DMS79 treated with DMSO at 0.1 percent for 48 hours (cell line): Measurements from ENCODE around the gene MCM7.

Experiments
- DNase-seq: peaks from one replicate; lab custom pipeline; 2025; lab: John Stamatoyannopoulos, UW

MCM7 gene

DNA sequence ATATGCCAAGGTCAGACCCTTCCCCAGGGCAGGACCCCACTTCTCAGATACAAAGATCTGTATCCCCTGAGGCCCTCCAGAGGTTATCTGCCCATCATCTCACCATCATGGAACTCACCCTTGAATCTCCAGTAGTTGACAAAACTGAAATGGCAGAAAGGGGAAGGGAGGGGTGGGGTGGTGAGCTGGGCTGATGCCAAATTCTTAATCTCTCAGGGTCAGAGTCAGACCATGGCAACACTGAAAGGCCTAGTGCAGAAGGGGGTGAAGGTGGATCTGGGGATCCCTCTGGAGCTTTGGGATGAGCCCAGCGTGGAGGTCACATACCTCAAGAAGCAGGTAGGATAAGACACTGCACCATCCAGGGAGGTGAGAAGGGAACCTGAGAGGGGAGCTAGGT is 21.4 kb upstream of the MCM7 start:
- no peak for DNase-seq

GRCh38 chr7:100122067-100122466 is 20.9 kb upstream of the MCM7 start:
- peak; percentile 43 for DNase-seq

DNA sequence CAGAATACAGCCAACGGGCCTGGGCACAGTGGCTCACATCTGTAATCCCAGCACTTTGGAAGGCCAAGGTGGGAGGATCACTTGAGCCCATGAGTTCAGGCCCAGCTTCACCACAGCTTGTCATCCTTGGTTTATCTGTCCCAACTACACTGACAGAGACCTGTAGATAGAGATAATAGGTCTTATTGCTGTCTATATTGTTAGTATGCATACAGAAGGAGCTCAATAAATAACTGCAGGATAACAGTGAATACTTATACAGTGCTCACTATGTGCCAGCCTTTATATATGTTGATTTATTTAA is 19.5 kb upstream of the MCM7 start:
- DNase-seq = no peak

DNA sequence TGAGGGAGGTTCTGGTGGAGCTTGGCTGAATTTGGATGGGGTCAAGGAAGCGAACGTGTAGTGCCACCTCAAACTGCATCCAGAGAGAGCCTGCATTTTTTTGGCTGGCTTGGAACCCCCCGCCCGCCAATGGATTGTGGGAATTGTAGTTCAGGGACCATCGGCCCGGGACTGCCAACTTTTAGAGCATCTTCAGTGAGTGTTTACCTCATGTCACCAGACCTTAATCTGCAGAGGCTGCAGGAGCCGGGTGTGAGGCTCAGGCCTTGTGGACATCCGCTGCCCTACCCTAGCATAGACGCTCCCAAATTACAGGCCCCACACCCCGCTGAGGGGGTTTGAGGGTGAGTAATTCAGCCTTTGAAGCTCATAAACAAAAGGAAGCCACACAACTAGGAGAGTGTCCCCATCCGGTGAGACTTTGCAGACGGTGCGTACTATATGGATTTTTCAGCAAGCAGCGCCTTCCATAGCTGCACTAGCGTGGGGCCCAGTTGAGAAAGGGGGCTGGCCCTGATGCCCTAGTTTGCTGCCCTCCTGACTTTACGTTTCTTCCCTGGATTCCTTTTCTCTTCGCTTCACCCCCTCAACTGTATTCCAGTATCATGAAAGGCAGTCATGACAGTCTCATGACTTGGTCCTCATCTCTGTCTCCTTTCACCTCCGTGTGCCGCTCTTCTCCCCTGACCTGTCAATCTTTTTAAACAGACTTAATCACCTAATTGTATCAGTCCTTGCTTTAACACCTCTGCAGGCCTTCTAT is 19.0 kb upstream of the MCM7 start:
- DNase-seq = peak; percentile 69

GRCh38 chr7:100119072-100119969 is 18.1 kb upstream of the MCM7 start, which contains the start of the genes CNPY4 and TAF6:
Gene CNPY4, plus strand, starts transcription at chr7:100119634. Its CDS starts 111 bp downstream, at chr7:100119745.
Gene TAF6, minus strand, starts transcription at chr7:100119358. Its CDS starts 5,149 bp downstream, at chr7:100114209.
- DNase-seq = peak; percentile 91

- no peak for DNase-seq
Measured at GRCh38 chr7:100118388-100119071, 17.3 kb upstream of the MCM7 start.

- no peak for DNase-seq
Measured at GRCh38 chr7:100115026-100115425, 13.8 kb upstream of the MCM7 start.

GRCh38 chr7:100111914-100112313 is 10.7 kb upstream of the MCM7 start:
- no peak for DNase-seq

DNA sequence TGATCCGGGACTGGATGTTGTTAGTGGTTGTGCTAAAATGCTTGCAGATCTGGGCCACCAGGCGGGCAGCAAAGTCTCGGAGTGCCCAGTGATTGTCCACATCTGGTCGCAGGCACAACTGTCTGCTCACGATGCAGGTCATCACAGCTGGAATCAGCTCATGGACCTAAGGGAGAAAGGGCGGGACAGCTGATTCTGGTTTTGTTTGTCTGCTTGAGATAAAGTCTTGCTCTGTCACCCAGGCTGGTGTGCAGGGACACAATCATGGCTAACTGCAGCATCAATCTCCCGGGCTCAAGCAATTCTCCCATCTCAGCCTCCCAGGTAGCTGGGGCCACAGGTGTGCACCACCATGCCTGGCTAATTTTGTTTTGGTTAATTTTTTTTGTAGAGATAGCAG is 10.0 kb upstream of the MCM7 start:
- DNase-seq = no peak

DNA sequence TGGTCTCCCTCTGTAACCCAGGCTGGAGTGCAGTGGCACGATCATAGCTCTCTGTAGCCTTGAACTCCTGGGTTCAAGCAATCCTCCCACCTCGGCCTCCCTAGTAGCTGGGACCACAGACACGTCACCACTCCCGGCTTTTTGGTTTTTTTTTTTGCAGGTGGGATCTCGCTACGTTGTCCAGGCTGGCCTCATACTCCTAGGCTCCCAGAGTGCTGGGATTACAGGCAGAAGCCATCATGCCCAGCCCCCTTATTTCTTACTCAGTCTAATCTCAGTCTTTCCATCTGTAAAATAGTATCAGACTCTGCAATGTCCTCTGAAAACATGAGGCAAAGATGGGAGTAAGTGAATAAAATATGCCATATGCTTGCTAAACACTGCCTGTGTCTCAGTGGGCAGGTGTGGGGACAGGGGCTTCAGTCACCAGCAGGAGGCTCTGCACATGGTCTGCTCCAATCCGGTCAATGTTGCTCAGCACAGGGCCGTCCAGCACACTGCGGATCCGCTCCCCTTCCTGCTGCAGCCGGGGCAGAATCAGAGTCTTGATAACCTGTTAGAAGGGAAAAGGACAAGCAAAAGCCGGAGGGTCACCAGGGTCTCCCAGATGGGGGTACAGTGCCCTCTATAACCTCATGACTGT is 8.4 kb upstream of the MCM7 start:
- no peak for DNase-seq

GRCh38 chr7:100107890-100108289 is 6.7 kb upstream of the MCM7 start:
- no peak for DNase-seq

- DNase-seq = no peak
Measured at GRCh38 chr7:100107125-100107737, 6.0 kb upstream of the MCM7 start.

DNA sequence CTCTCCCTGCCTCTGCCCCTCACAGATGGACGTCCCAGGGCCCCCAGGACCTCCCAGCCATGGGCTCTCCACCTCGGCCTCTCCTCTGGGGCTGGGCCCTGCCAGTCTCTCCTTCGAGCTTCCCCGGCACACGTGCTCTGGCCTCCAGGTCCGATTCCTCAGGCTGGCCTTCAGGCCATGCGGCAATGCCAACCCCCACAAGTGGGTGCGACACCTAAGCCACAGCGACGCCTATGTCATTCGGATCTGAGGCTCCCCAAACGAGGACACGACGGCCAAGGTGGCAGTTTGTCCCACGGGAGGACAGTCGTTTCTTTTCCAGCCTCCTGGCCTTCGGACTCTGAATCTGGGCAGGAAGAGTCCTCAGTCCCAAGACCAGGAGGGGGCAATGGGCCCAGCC is 5.4 kb upstream of the MCM7 start:
- DNase-seq = no peak

GRCh38 chr7:100105534-100105933 is 4.3 kb upstream of the MCM7 start:
- DNase-seq = no peak

- DNase-seq = no peak
Measured at GRCh38 chr7:100102950-100103840, 2.0 kb upstream of the MCM7 start.

DNA sequence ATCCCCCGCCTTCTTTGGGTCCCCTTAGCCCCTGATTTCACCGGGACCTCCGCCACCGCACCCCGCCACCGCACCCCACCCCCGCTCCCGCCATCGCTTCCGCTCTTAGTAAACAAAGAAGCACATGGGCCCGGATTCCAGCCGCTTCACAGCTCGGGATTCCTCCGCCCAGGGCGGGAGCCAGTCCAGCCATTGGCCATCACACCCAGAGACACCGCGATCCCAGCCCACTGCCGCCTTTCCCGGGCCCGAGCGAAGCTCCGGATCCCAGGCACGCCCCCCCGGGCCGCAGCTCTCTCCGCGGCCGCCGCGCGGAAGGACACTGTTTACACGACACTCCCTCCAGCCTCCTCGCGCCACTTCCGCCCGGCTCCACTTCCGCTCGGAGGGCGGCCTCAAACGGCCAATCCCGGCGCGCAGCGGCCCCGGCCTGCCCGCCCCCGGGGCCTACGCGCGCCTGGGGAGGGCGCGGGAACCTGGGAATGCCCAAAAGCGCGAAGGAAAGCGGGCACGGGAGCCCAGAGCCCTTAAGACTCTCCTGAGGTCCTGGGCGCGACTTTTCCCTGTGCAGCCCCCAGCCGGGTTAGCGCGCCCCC is 679 bp downstream of the MCM7 start:
- peak; percentile 88 for DNase-seq

DNA sequence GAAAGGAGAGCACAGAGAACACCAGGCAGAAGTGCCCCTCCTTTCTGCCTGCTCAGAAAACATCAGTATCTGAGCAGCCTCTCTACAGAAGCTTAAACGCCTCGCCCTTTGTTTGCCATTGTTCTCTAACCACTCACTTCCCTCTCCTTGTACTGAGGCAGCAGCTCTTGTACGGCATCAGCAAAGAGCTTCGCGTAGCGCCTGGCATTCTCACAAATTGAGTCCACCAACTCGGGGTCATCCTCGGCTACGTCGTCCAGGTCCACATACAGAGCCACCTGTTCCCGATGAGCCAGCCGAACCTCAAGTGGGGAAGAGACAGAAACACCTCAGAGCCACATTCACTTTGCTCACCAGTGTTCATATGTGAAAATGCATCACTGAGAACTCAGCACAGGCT is 1.7 kb downstream of the MCM7 start:
- DNase-seq = no peak

DNA sequence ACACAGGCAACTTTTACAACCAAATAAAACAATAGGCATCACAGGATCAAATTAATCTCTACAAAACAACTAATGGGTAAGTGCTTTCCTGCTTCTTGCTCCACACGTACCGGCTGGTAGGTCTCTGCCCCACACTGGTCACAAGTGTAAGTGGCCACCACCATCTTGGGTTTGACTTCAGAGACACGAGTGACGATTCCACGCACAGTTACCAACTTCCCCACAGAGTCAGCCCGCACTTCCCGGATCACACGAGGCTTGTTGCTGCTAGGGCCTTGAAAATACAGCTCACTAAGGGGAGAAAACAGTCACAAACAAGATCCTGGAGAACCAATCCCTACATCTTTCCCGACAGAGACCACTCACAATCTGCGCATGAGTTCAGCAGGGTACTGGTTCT is 2.3 kb downstream of the MCM7 start:
- DNase-seq = no peak

DNA sequence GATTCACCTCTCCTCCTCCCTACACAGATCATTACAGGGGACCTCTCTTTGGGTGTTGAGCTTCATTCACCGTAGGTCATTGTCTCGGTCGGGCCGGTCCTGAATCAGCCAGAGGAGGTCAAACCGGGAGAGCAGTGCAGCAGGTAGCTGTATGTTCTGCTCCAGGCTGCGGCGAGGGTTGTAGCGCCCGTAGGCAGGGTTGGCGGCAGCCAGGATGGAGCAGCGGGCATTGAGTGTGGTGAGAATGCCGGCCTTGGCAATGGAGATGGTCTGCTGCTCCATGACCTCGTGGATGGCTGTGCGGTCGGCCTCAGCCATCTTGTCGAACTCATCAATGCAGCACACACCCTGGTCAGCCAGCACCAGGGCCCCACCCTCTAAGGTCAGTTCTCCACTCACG is 5.5 kb downstream of the MCM7 start:
- DNase-seq = no peak

- no peak for DNase-seq
Measured at GRCh38 chr7:100095289-100095688, 5.9 kb downstream of the MCM7 start.
